Fibroblast of villous mesenchyme (primary cell): ENCODE results near the gene TAF4. TPM values are rescaled to one million over a fixed set of nuclear protein-coding genes. Genes with fewer than 3 reads are reported as not detected.

Source experiments
- DNase-seq: peaks from one replicate; pipeline ENCODE4 v3.0.0-alpha.2; 2010; ENCODE audit warnings: low read depth
- H3K4me3 ChIP-seq: 2 replicates; pipeline ENCODE4 v1.5.1; 2011; ENCODE audit warnings: low read depth, mild to moderate bottlenecking, low read length
- total RNA-seq: library from RNA; depleted of rRNA; stranded (reverse); fragments of >200 nt; gene quantifications from 2 replicates; pipeline ENCODE4 v1.2.3, GENCODE V29; 2012
- TF ChIP-seq, protein P1 (sequence below): IDR thresholded peaks from 2 replicates; pipeline ENCODE4 v1.5.1; 2012; ENCODE audit warnings: low read depth, mild to moderate bottlenecking, low read length; ENCODE audit not compliant: insufficient read depth

The TAF4 gene
- total RNA-seq, 1 donor: 3.0 TPM

DNA sequence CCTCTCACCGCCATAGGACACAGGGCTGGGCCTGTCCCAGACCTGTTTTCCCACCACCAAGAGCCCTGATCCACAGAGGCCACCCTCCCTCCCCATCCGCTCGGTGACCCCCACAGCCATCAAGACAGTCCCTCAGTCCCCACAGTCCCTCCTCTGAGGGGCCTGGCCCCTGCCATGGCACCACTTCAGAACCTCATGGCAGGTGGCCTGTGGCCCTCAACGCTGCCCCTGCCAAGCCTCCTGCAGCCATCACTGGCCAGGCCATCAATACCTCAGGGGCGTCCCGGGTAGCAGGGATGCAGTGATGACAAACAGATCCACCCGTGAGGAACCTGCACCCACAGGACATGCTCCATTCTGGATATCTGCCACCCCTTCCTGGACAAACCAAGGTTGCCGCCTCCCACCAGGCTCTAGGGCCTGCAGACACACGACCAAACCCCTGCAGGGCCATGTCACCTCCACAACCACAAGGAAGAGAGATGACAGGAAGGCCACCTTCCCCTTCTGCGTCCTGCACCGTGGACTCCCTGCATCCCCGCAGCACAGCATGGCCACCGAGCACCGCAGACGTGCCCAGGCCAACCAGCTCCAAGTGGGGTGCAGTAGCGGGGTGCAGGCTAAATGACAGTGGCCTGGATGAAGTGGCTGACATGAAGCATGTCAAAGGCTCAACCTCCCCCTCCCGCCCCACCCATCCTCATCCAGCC, 14.0 kb downstream of the TAF4 start:
- TF ChIP-seq, protein P1, sequence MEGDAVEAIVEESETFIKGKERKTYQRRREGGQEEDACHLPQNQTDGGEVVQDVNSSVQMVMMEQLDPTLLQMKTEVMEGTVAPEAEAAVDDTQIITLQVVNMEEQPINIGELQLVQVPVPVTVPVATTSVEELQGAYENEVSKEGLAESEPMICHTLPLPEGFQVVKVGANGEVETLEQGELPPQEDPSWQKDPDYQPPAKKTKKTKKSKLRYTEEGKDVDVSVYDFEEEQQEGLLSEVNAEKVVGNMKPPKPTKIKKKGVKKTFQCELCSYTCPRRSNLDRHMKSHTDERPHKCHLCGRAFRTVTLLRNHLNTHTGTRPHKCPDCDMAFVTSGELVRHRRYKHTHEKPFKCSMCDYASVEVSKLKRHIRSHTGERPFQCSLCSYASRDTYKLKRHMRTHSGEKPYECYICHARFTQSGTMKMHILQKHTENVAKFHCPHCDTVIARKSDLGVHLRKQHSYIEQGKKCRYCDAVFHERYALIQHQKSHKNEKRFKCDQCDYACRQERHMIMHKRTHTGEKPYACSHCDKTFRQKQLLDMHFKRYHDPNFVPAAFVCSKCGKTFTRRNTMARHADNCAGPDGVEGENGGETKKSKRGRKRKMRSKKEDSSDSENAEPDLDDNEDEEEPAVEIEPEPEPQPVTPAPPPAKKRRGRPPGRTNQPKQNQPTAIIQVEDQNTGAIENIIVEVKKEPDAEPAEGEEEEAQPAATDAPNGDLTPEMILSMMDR: no peak
- DNase-seq: no peak
- no peak overlapping the region for H3K4me3 ChIP-seq

DNA sequence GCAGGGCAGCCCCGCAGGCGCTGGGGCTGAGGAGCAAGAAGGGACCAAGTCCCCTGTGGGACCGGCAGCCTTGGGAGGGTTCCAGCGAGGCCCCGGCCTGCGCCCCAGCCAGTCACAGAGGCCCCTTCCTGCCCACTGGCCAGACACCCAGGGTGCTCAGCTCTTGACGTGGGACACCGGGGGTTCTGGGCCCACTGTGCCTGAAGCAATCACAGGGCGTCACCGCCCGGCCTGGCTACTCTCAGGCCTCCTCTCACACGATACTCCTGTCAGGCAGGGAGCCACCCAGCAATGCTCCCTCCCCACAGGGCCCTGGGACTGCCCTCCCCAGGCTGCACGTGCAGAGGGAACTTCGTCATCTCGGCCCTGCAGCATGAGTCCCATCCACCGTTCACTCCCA, 14.5 kb downstream of the TAF4 start:
- DNase-seq: peak; percentile 60
- no peak overlapping the region for H3K4me3 ChIP-seq
- TF ChIP-seq, protein P1: no peak

DNA sequence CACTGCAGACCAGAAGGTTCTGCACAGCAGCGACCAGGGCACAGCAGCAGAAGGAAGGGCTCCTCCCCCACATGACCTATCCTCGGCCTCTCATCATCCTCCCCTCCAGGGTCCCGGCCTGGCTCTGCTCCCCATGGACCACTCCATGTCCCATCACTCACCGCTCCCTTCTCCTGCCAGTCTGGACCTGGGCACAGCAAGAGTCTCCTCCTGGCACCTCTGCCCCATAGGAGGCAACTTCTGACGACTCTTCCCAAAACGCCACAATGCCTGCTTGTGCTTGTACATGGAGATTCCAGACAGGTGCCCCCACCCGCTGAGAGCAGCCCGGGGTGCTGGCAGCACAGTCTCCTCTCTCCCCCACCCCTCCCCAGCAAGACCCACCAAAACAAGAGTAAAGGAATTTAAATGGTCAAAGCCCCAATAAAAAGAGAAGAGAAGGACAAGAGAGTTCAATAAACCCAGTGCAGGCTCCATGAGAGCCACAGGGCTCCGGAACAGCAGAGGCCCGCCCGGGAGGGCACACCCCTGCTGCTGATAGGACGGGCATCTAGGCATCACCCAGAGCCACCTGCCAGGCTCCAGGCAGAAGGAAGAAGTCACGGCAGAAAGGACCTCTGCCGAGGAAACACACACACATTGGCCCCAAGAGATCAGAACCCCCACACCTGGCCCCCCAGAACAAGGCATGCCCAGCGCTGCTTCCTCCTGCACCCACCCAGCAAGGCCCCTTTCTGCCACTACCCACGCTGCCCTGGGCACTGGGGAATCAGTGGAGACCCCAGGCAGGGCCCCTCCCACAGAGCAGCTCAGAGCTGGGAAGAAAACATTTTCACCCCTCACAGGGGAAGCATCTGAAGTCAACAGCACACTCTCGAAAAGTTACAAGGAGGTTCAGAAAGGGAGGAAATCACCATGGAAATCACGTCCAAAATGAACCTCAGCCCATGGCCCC, 15.2 kb downstream of the TAF4 start:
- no peak for DNase-seq
- no peak overlapping the region for H3K4me3 ChIP-seq
- TF ChIP-seq, protein P1: no peak

DNA sequence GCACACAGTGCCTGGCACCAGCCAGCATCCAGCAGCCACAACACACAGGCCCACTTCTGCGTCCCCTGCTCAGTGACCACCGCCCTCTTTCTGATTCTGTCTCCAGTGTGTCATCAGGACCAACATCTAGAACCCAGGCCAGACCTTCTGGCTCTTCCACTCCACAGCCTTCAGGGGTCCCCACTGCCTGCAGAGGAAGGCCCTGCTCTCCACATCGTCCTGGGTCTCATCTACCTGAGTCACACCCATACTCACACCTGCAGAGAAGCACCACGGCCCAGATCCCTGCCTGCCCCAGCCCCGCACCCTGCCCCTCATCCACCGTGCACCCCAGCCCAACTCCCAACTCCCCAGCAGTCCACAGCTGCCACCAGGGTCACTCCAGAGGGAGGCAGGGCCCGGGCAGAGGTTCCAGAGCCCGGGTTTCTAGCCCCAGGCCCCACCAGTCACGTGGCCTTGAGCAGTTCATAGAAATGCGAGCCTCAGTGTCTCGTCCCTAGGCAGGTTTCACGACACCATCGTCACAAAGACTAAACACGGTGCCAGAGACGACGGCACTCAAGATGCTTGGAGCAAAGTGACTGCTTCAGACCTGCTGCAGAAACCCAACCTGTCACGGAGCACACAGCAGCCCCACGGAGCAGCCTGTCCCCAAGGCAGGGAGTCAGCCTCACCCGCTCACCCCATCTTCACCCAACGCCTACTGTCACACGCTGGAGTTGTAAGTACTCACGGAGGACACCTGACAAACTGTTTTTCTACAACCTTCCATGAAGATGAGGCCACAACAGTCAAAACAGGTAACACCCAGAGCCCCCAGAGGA, 16.1 kb downstream of the TAF4 start:
- TF ChIP-seq, protein P1: no peak
- no peak for DNase-seq
- H3K4me3 ChIP-seq: no peak overlapping the region

DNA sequence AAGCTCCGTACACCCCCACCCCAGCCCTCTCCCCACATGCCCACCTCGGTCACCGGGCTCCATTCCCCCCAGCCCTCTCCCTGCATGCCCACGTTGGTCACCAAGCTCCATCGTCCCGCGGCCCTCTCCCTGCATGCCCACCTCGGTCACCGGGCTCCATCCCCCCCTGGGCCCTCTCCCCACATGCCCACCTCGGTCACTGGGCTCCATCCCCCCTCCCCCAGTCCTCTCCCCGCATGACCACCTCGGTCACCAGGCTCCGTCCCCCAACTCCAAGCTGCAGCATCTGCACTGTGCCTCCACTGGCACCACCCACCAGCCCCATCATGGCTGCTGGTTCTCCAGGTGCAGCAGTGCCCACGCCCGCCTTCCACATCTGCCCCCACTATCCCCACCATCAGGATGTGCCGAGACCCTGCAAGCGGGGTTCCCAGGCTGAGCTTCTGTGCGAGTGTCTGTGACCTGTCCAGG, 16.8 kb downstream of the TAF4 start:
- no peak for DNase-seq
- H3K4me3 ChIP-seq: no peak overlapping the region
- TF ChIP-seq, protein P1: no peak

DNA sequence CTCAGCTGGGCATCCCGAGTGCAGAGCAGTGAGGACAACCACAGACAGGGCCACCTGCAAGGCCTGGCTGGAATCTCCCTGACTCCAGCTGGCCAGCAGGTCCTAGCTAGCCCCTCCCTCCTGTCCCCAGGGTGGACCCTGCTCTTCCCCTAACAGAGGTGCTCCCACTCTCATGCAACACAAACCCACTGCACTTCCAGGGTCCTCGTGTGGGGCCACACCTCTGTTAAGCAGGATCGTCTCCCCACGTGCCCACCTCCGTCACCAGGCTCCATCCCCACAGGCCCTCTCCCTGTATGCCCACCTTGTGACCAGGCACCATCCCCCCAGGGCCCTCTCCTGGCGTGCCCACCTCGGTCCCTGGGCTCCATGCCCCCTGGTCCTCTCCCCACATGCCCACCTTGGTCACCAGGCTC, 17.3 kb downstream of the TAF4 start:
- DNase-seq: no peak

More for the DNA sequence above, 17.3 kb downstream of the TAF4 start:
- H3K4me3 ChIP-seq: no peak overlapping the region
- TF ChIP-seq, protein P1: no peak
